NCI-H1417 treated with DMSO at 0.1 percent for 48 hours (cell line): ENCODE data around the gene CCHCR1.

Experiments
- DNase-seq: peaks from one replicate; lab custom pipeline; 2025; lab: John Stamatoyannopoulos, UW

CCHCR1 gene

GRCh38 chr6:31161216-31162126, 3.9 kb upstream of the CCHCR1 start:
- no peak for DNase-seq

- no peak for DNase-seq
These were observed 1.6 kb upstream of the CCHCR1 start for GRCh38 chr6:31158863-31159855.

- peak; percentile 97 for DNase-seq
These were observed 699 bp upstream of the CCHCR1 start, which contains the start of gene TCF19 for GRCh38 chr6:31158140-31158862. Gene TCF19 (plus strand): TSS chr6:31158589. CDS start chr6:31159470, 881 bp downstream.

- no peak for DNase-seq
These were observed 961 bp downstream of the CCHCR1 start for GRCh38 chr6:31156641-31157040.

GRCh38 chr6:31154436-31154835, 3.2 kb downstream of the CCHCR1 start:
- no peak for DNase-seq

- no peak for DNase-seq
These were observed 4.8 kb downstream of the CCHCR1 start for GRCh38 chr6:31152781-31153180.

- DNase-seq, result no peak
These were observed 7.7 kb downstream of the CCHCR1 start for GRCh38 chr6:31149827-31150447.

GRCh38 chr6:31145386-31145785, 12.2 kb downstream of the CCHCR1 start:
- no peak for DNase-seq

GRCh38 chr6:31144970-31145340, 12.6 kb downstream of the CCHCR1 start:
- DNase-seq, result no peak

GRCh38 chr6:31144296-31144969, 13.2 kb downstream of the CCHCR1 start:
- no peak for DNase-seq

- no peak for DNase-seq
These were observed 14.5 kb downstream of the CCHCR1 start for GRCh38 chr6:31143148-31143547.

GRCh38 chr6:31142361-31142761, 15.2 kb downstream of the CCHCR1 start:
- DNase-seq, result no peak

GRCh38 chr6:31140643-31141042, 17.0 kb downstream of the CCHCR1 start:
- no peak for DNase-seq

- no peak for DNase-seq
These were observed 18.0 kb downstream of the CCHCR1 start for GRCh38 chr6:31139599-31139998.

- no peak for DNase-seq
These were observed 18.6 kb downstream of the CCHCR1 start, which contains the start of gene PSORS1C2 for GRCh38 chr6:31138982-31139381. Gene PSORS1C2 (minus strand): TSS chr6:31139066. CDS start chr6:31139026, 40 bp downstream.

GRCh38 chr6:31135710-31136109, 21.9 kb downstream of the CCHCR1 start:
- no peak for DNase-seq

GRCh38 chr6:31132806-31133205, 24.8 kb downstream of the CCHCR1 start:
- DNase-seq, result no peak

GRCh38 chr6:31131595-31131994, 26.0 kb downstream of the CCHCR1 start:
- no peak for DNase-seq

GRCh38 chr6:31130751-31131150, 26.9 kb downstream of the CCHCR1 start:
- DNase-seq, result no peak

- DNase-seq, result no peak
These were observed 28.5 kb downstream of the CCHCR1 start for GRCh38 chr6:31129130-31129529.
